Mesenchymal stem cell (in vitro differentiated cells and primary cell): ENCODE results near the gene GSK3B.
A peak's percentile ranks its signal among the peaks of the same experiment; 100 is the strongest.

ENCODE experiments used
- DNase-seq: peaks from one replicate; pipeline ENCODE4 v3.0.0-alpha.2; 2013
- H2AFZ ChIP-seq: one replicate; pipeline ENCODE4 v1.6.1; 2013; ENCODE audit warnings: low read depth, mild to moderate bottlenecking, control low read depth, inconsistent platforms, low read length, moderate library complexity
- H2AK5ac ChIP-seq: 2 replicates; pipeline ENCODE4 v1.6.1; 2013; ENCODE audit warnings: low read length, moderate library complexity, mild to moderate bottlenecking, inconsistent platforms; ENCODE audit not compliant: severe bottlenecking
- H2BK120ac ChIP-seq: one replicate; pipeline ENCODE4 v1.6.1; 2013; ENCODE audit warnings: low read depth, mild to moderate bottlenecking, inconsistent platforms, low read length, moderate library complexity
- H2BK12ac ChIP-seq, 2 experiments: one replicate each; pipeline ENCODE4 v1.6.1; 2013; ENCODE audit warnings: inconsistent platforms in 2 of 2, low read length in 2 of 2, mild to moderate bottlenecking in 2 of 2, moderate library complexity in 2 of 2, control low read depth in 1 of 2
- H2BK15ac ChIP-seq: one replicate; pipeline ENCODE4 v1.6.1; 2013; ENCODE audit warnings: mild to moderate bottlenecking, low read depth, inconsistent platforms; ENCODE audit not compliant: poor library complexity, severe bottlenecking
- H2BK5ac ChIP-seq: 2 replicates; pipeline ENCODE4 v1.6.1; 2013; ENCODE audit warnings: low read depth, mild to moderate bottlenecking, low read length, control low read depth, inconsistent platforms; ENCODE audit not compliant: poor library complexity, severe bottlenecking
- H3K14ac ChIP-seq, 2 experiments: one replicate each; pipeline ENCODE4 v1.6.1; 2013; ENCODE audit warnings: inconsistent platforms in 2 of 2, low read length in 2 of 2, control low read depth in 1 of 2, mild to moderate bottlenecking in 1 of 2, moderate library complexity in 1 of 2
- H3K18ac ChIP-seq, 2 experiments: one replicate each; pipeline ENCODE4 v1.6.1; 2013; ENCODE audit warnings: inconsistent platforms in 2 of 2, low read length in 2 of 2, control low read depth in 1 of 2, low read depth in 1 of 2, mild to moderate bottlenecking in 1 of 2
- H3K23ac ChIP-seq, 2 experiments: one replicate each; pipeline ENCODE4 v1.6.1; 2013; ENCODE audit warnings: inconsistent platforms in 2 of 2, low read length in 2 of 2, mild to moderate bottlenecking in 2 of 2, moderate library complexity in 2 of 2, control low read depth in 1 of 2
- H3K27ac ChIP-seq: 2 replicates; pipeline ENCODE4 v1.5.1; 2013; ENCODE audit warnings: mild to moderate bottlenecking, moderate library complexity, low read length, control low read depth, inconsistent platforms; ENCODE audit not compliant: poor library complexity, severe bottlenecking
- H3K27me3 ChIP-seq, 2 experiments: 2 replicates each; pipeline versions ENCODE4 v1.6.1 to v1.7.0; 2013; ENCODE audit warnings: low read length in 2 of 2, mild to moderate bottlenecking in 2 of 2, moderate library complexity in 2 of 2, control low read depth in 1 of 2, inconsistent platforms in 1 of 2; ENCODE audit not compliant: control insufficient read depth in 1 of 2, insufficient read depth in 1 of 2
- H3K36me3 ChIP-seq, 2 experiments: 2 replicates each; pipeline versions ENCODE4 v1.6.1 to v1.7.0; 2013; ENCODE audit warnings: low read length in 2 of 2, control low read depth in 1 of 2, inconsistent platforms in 1 of 2, low read depth in 1 of 2, mild to moderate bottlenecking in 1 of 2; ENCODE audit not compliant: insufficient read depth in 2 of 2, control insufficient read depth in 1 of 2
- H3K4ac ChIP-seq, 2 experiments: one replicate each; pipeline ENCODE4 v1.6.1; 2013; ENCODE audit warnings: inconsistent platforms in 2 of 2, low read length in 2 of 2, mild to moderate bottlenecking in 2 of 2, moderate library complexity in 2 of 2, control low read depth in 1 of 2, low read depth in 1 of 2
- H3K4me1 ChIP-seq: 2 replicates; pipeline ENCODE4 v1.6.1; 2013; ENCODE audit warnings: low read depth, low read length, control low read depth; ENCODE audit not compliant: control insufficient read depth, insufficient read depth
- H3K4me2 ChIP-seq: 2 replicates; pipeline ENCODE4 v1.6.1; 2013; ENCODE audit warnings: low read length, mild to moderate bottlenecking, inconsistent platforms; ENCODE audit not compliant: poor library complexity, severe bottlenecking
- H3K4me3 ChIP-seq, 2 experiments: 2 replicates each; pipeline versions ENCODE4 v1.5.1 to v1.7.0; 2013; ENCODE audit warnings: low read length in 2 of 2, mild to moderate bottlenecking in 2 of 2, control low read depth in 1 of 2, low read depth in 1 of 2; ENCODE audit not compliant: insufficient read depth in 1 of 2
- H3K79me1 ChIP-seq: replicated peaks from 2 replicates; pipeline ENCODE4 v1.6.1; 2013; ENCODE audit warnings: mild to moderate bottlenecking, control low read depth, low read length, inconsistent platforms; ENCODE audit not compliant: poor library complexity, severe bottlenecking
- H3K9ac ChIP-seq: 2 replicates; pipeline ENCODE4 v1.7.0; 2013; ENCODE audit warnings: mild to moderate bottlenecking, low read length, moderate library complexity
- H3K9me3 ChIP-seq: 2 replicates; pipeline ENCODE4 v1.7.0; 2013; ENCODE audit warnings: mild to moderate bottlenecking, low read length; ENCODE audit not compliant: control insufficient read depth
- H4K8ac ChIP-seq: one replicate; pipeline ENCODE4 v1.6.1; 2013; ENCODE audit warnings: inconsistent platforms, mild to moderate bottlenecking, low read length, moderate library complexity
- H4K91ac ChIP-seq: one replicate; pipeline ENCODE4 v1.6.1; 2013; ENCODE audit warnings: mild to moderate bottlenecking, low read length, inconsistent platforms
- WGBS: methylation state at CpG from one replicate; pipeline ENCODE4 v1.1.7; 2013; ENCODE audit warnings: mixed read lengths; 5-methylcytosine and 5-hydroxymethylcytosine counted together

The GSK3B gene

GRCh38 chr3:120072867-120073525, 21.3 kb downstream of the GSK3B start:
- 98% methylated on average over 3 of the region's 3 CpGs for WGBS
- Histone ChIP-seq H2BK120ac (no peak overlapping the region), H3K4me2 (no peak overlapping the region), H3K4me1 (peaks cover 5% of the 10 kb centered on the region), H2BK15ac (no peak overlapping the region), H3K36me3 (no peaks in the 10 kb centered on the region), H3K18ac (no peak overlapping the region), H4K8ac (no peak overlapping the region), H3K9ac (no peak overlapping the region), H3K79me1 (no peaks in the 10 kb centered on the region), H3K4ac (no peak overlapping the region), H3K27ac (no peak overlapping the region), H2AK5ac (no peak overlapping the region), H2BK5ac (no peak overlapping the region), H3K23ac (no peak overlapping the region), H3K27me3 (no peaks in the 10 kb centered on the region), H2BK12ac (no peak overlapping the region), H3K4me3 (no peak overlapping the region), H2AFZ (no peak overlapping the region), H3K14ac (no peak overlapping the region), H3K9me3 (no peaks in the 10 kb centered on the region), H4K91ac (no peak overlapping the region)
- no peak for DNase-seq

- Histone ChIP-seq H3K4me1 (peaks cover 5% of the 10 kb centered on the region), H3K9ac (no peak overlapping the region), H3K4ac (peak overlapping the region in 1 of 2 experiments; percentile 30), H3K27ac (no peak overlapping the region), H4K91ac (no peak overlapping the region), H2BK5ac (no peak overlapping the region), H3K27me3 (no peaks in the 10 kb centered on the region), H2AK5ac (no peak overlapping the region), H2BK120ac (no peak overlapping the region), H2AFZ (no peak overlapping the region), H3K14ac (no peak overlapping the region), H3K9me3 (no peaks in the 10 kb centered on the region), H2BK15ac (no peak overlapping the region), H3K36me3 (no peaks in the 10 kb centered on the region), H2BK12ac (no peak overlapping the region), H3K4me2 (no peak overlapping the region), H3K23ac (no peak overlapping the region), H3K18ac (no peak overlapping the region), H3K4me3 (no peak overlapping the region), H4K8ac (no peak overlapping the region), H3K79me1 (no peaks in the 10 kb centered on the region)
- no peak for DNase-seq
- WGBS: 90% methylated on average over 6 of the region's 6 CpGs
These were observed 23.0 kb downstream of the GSK3B start for GRCh38 chr3:120071259-120071658.

GRCh38 chr3:120070263-120070981, 23.8 kb downstream of the GSK3B start:
- Histone ChIP-seq H3K14ac (no peak overlapping the region), H3K79me1 (no peaks in the 10 kb centered on the region), H2BK15ac (no peak overlapping the region), H3K23ac (no peak overlapping the region), H3K27me3 (no peaks in the 10 kb centered on the region), H3K4me1 (peaks cover 5% of the 10 kb centered on the region), H3K9ac (no peak overlapping the region), H2BK120ac (no peak overlapping the region), H3K27ac (no peak overlapping the region), H2AFZ (no peak overlapping the region), H3K18ac (no peak overlapping the region), H3K4ac (no peak overlapping the region), H4K91ac (no peak overlapping the region), H2AK5ac (no peak overlapping the region), H3K4me2 (no peak overlapping the region), H3K36me3 (no peaks in the 10 kb centered on the region), H4K8ac (peak overlapping the region; percentile 28), H3K9me3 (no peaks in the 10 kb centered on the region), H2BK5ac (no peak overlapping the region), H2BK12ac (no peak overlapping the region), H3K4me3 (no peak overlapping the region)
- 97% methylated on average over 3 of the region's 4 CpGs for WGBS
- DNase-seq: no peak

- H2AK5ac ChIP-seq: no peak overlapping the region
- no peak for DNase-seq
- H3K4ac ChIP-seq: no peak overlapping the region
- no peak overlapping the region for H3K4me2 ChIP-seq
- no peak overlapping the region for H2BK12ac ChIP-seq
- H3K18ac ChIP-seq: no peak overlapping the region
- H3K9me3 ChIP-seq: no peaks in the 10 kb centered on the region
- H2BK120ac ChIP-seq: no peak overlapping the region
- H3K4me3 ChIP-seq: no peak overlapping the region
- 100% methylated on average over 2 of the region's 3 CpGs for WGBS
- H2BK15ac ChIP-seq: no peak overlapping the region
- peaks cover 4% of the 10 kb centered on the region for H3K4me1 ChIP-seq
- H2BK5ac ChIP-seq: no peak overlapping the region
- H3K14ac ChIP-seq: no peak overlapping the region
- no peaks in the 10 kb centered on the region for H3K27me3 ChIP-seq
- no peak overlapping the region for H3K23ac ChIP-seq
- H4K8ac ChIP-seq: no peak overlapping the region
- no peak overlapping the region for H4K91ac ChIP-seq
- no peak overlapping the region for H3K9ac ChIP-seq
- no peaks in the 10 kb centered on the region for H3K79me1 ChIP-seq
- no peak overlapping the region for H2AFZ ChIP-seq
- H3K27ac ChIP-seq: no peak overlapping the region
- H3K36me3 ChIP-seq: no peaks in the 10 kb centered on the region
These were observed 27.2 kb downstream of the GSK3B start for GRCh38 chr3:120067083-120067482.
